Stimulated activated CD8-positive, alpha-beta memory T cell treated with anti-CD3 and anti-CD28 coated beads, Interleukin-4, amount 100 ng/mL, for 1 hour (primary cell): ENCODE measurements around the gene ITGA3.

ENCODE experiments used
- DNase-seq, 2 donors: peaks; one replicate each; pipeline ENCODE4 v3.0.0-alpha.2; 2020; ENCODE audit warnings: low read depth in 2 of 2, low spot score in 1 of 2

ITGA3 gene

GRCh38 chr17:50090971-50091917, 35.3 kb downstream of the ITGA3 start:
- no peak for DNase-seq

GRCh38 chr17:50091918-50092285, 36.0 kb downstream of the ITGA3 start:
- DNase-seq: no peak

GRCh38 chr17:50093246-50093645, 37.3 kb downstream of the ITGA3 start:
- no peak for DNase-seq

- DNase-seq: no peak
Observed at GRCh38 chr17:50093807-50094206, 37.9 kb downstream of the ITGA3 start.

- DNase-seq: peak; percentile 83 to 93
Observed at GRCh38 chr17:50094243-50094752, 38.4 kb downstream of the ITGA3 start.

GRCh38 chr17:50094753-50095619, 39.1 kb downstream of the ITGA3 start, which contains the start of gene PDK2:
PDK2 (plus strand) TSS chr17:50095351; CDS start chr17:50095436, 85 bp downstream.
- peak; percentile 85 to 91 for DNase-seq

- DNase-seq: no peak
Observed at GRCh38 chr17:50095626-50096037, 39.7 kb downstream of the ITGA3 start.

GRCh38 chr17:50096092-50096491, 40.2 kb downstream of the ITGA3 start:
- no peak for DNase-seq

GRCh38 chr17:50096758-50097157, 40.8 kb downstream of the ITGA3 start:
- DNase-seq: no peak

- DNase-seq: no peak
Observed at GRCh38 chr17:50097455-50097854, 41.5 kb downstream of the ITGA3 start.

GRCh38 chr17:50097926-50098325, 42.0 kb downstream of the ITGA3 start:
- no peak for DNase-seq

- no peak for DNase-seq
Observed at GRCh38 chr17:50098583-50098982, 42.7 kb downstream of the ITGA3 start.

- no peak for DNase-seq
Observed at GRCh38 chr17:50099003-50099402, 43.1 kb downstream of the ITGA3 start.

GRCh38 chr17:50100480-50100883, 44.6 kb downstream of the ITGA3 start:
- DNase-seq: no peak

- DNase-seq: no peak
Observed at GRCh38 chr17:50100921-50101345, 45.0 kb downstream of the ITGA3 start.

GRCh38 chr17:50101346-50102163, 45.6 kb downstream of the ITGA3 start:
- DNase-seq: no peak

- DNase-seq: no peak
Observed at GRCh38 chr17:50102164-50102991, 46.5 kb downstream of the ITGA3 start.

GRCh38 chr17:50103252-50103651, 47.3 kb downstream of the ITGA3 start:
- no peak for DNase-seq

GRCh38 chr17:50103941-50104340, 48.0 kb downstream of the ITGA3 start:
- DNase-seq: no peak

GRCh38 chr17:50105811-50106210, 49.9 kb downstream of the ITGA3 start:
- DNase-seq: no peak
